PC-3 (cell line): ENCODE data around the gene MED8.

Experiments used
- CTCF ChIP-seq: fragments of 300-600 bp; sonication (generic); conservative IDR thresholded peaks from 2 replicates; pipeline ENCODE4 v1.5.1; 2017; ENCODE audit warnings: antibody characterized with exemption, low read depth, mild to moderate bottlenecking, low read length
- EZH2 ChIP-seq: fragments of 300-600 bp; sonication (generic); IDR thresholded peaks from one replicate; pipeline ENCODE4 v1.6.1; 2017; ENCODE audit warnings: antibody characterized with exemption, mild to moderate bottlenecking, low read length; ENCODE audit not compliant: unreplicated experiment
- EZH2phosphoT487 ChIP-seq: fragments of 300-600 bp; sonication (generic); IDR thresholded peaks from 2 replicates; pipeline ENCODE4 v1.6.1; 2018; ENCODE audit warnings: mild to moderate bottlenecking, antibody characterized with exemption, low read length, borderline replicate concordance

DNA sequence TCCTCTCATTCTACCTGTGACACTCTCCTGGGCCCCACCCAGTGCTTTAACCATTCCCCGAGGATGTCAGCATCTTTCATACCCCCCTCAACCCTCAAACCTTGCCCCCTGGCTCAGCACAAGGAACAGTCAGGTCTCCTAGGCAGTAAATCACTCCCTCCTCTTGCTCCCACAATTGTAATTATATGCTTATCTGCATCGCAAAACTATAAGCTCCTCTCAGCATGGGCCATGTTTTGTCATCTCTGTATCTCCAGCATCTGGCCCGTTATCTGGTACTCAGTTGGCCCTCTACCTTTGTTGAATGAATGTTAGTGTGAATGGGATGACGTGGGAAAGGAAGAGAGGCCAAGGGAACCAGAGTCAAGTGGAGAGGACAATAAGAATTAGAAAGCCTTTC, 19.0 kb downstream of the MED8 start:
- TF ChIP-seq CTCF = no peak
- no peak for TF ChIP-seq EZH2
- TF ChIP-seq EZH2phosphoT487 = no peak
